Stimulated activated effector memory CD8-positive, alpha-beta T cell treated with anti-CD3 and anti-CD28 coated beads, Interleukin-12 subunit alpha, Interleukin-12 subunit beta, amount 100 ng/mL, for 72 hours (primary cell): ENCODE measurements around the gene ALDH3A2.
A peak's percentile ranks its signal among the peaks of the same experiment; 100 is the strongest.

Experiments used
- ATAC-seq: fragments of 150-1000 bp; cut with Tn5 transposase; 2 replicates; pipeline ENCODE4 v1.10.0; 2021
- DNase-seq, 2 donors: peaks; one replicate each; pipeline ENCODE4 v3.0.0; 2021 to 2022; ENCODE audit warnings: low spot score in 2 of 2
- H3K27ac Mint-ChIP-seq: one replicate; pipeline ENCODE4 v1.8.0; 2022; ENCODE audit warnings: mild to moderate bottlenecking, mixed read lengths
- H3K36me3 Mint-ChIP-seq: one replicate; pipeline ENCODE4 v1.8.0; 2022; ENCODE audit warnings: mild to moderate bottlenecking, mixed read lengths
- H3K4me1 Mint-ChIP-seq: one replicate; pipeline ENCODE4 v1.8.0; 2022; ENCODE audit warnings: mixed read lengths
- H3K4me3 Mint-ChIP-seq: one replicate; pipeline ENCODE4 v1.8.0; 2022; ENCODE audit warnings: mild to moderate bottlenecking, mixed read lengths
- H3K9me3 Mint-ChIP-seq: one replicate; pipeline ENCODE4 v1.8.0; 2022; ENCODE audit warnings: mixed read lengths

Gene ALDH3A2

GRCh38 chr17:19713901-19714361 lies 65.4 kb downstream of the ALDH3A2 start:
- Mint-ChIP-seq H3K27ac (no peak overlapping the region), H3K4me1 (peaks cover under 1% of the 10 kb centered on the region), H3K36me3 (no peaks in the 10 kb centered on the region), H3K9me3 (no peaks in the 10 kb centered on the region), H3K4me3 (no peak overlapping the region)
- ATAC-seq (no peak), DNase-seq (no peak)

- Mint-ChIP-seq H3K9me3 (no peaks in the 10 kb centered on the region), H3K4me1 (peaks cover 5% of the 10 kb centered on the region), H3K36me3 (no peaks in the 10 kb centered on the region), H3K4me3 (no peak overlapping the region), H3K27ac (no peak overlapping the region)
- ATAC-seq (no peak), DNase-seq (no peak)
Measured at GRCh38 chr17:19714542-19715411, 66.2 kb downstream of the ALDH3A2 start.

GRCh38 chr17:19716108-19717030 lies 67.8 kb downstream of the ALDH3A2 start, which contains the start of gene SLC47A2:
SLC47A2 (minus strand) TSS chr17:19716584; CDS start chr17:19716555, 29 bp downstream.
- DNase-seq (no peak), ATAC-seq (no peak)
- H3K9me3 Mint-ChIP-seq: no peaks in the 10 kb centered on the region
- H3K4me3 Mint-ChIP-seq: no peak within 1 kb of the TSS
- H3K4me1 Mint-ChIP-seq: peaks cover 5% of the 10 kb centered on the region
- no peak within 1 kb of the TSS for H3K27ac Mint-ChIP-seq
- H3K36me3 Mint-ChIP-seq: no peaks in the 10 kb centered on the region

- ATAC-seq: no peak
- Mint-ChIP-seq H3K4me3 (no peak overlapping the region), H3K36me3 (no peaks in the 10 kb centered on the region), H3K4me1 (peaks cover 5% of the 10 kb centered on the region), H3K9me3 (no peaks in the 10 kb centered on the region), H3K27ac (no peak overlapping the region)
- no peak for DNase-seq
Measured at GRCh38 chr17:19717031-19717360, 68.4 kb downstream of the ALDH3A2 start.

- no peaks in the 10 kb centered on the region for H3K9me3 Mint-ChIP-seq
- H3K27ac Mint-ChIP-seq: no peak overlapping the region
- no peak for ATAC-seq
- H3K4me1 Mint-ChIP-seq: peaks cover 5% of the 10 kb centered on the region
- H3K4me3 Mint-ChIP-seq: no peak overlapping the region
- DNase-seq: no peak
- H3K36me3 Mint-ChIP-seq: no peaks in the 10 kb centered on the region
Measured at GRCh38 chr17:19717411-19717908, 68.9 kb downstream of the ALDH3A2 start.

GRCh38 chr17:19718041-19718612 lies 69.6 kb downstream of the ALDH3A2 start:
- H3K27ac Mint-ChIP-seq: no peak overlapping the region
- no peak overlapping the region for H3K4me3 Mint-ChIP-seq
- no peak for ATAC-seq
- no peak for DNase-seq
- no peaks in the 10 kb centered on the region for H3K36me3 Mint-ChIP-seq
- H3K4me1 Mint-ChIP-seq: peaks cover 5% of the 10 kb centered on the region
- no peaks in the 10 kb centered on the region for H3K9me3 Mint-ChIP-seq

- Mint-ChIP-seq H3K27ac (no peak overlapping the region), H3K4me1 (peaks cover 5% of the 10 kb centered on the region), H3K4me3 (no peak overlapping the region), H3K9me3 (no peaks in the 10 kb centered on the region), H3K36me3 (no peaks in the 10 kb centered on the region)
- no peak for DNase-seq
- ATAC-seq: no peak
Measured at GRCh38 chr17:19718613-19719354, 70.2 kb downstream of the ALDH3A2 start.

GRCh38 chr17:19719355-19720209 lies 71.0 kb downstream of the ALDH3A2 start:
- no peak for ATAC-seq
- H3K36me3 Mint-ChIP-seq: no peaks in the 10 kb centered on the region
- no peak for DNase-seq
- H3K27ac Mint-ChIP-seq: no peak overlapping the region
- H3K4me3 Mint-ChIP-seq: no peak overlapping the region
- H3K9me3 Mint-ChIP-seq: no peaks in the 10 kb centered on the region
- H3K4me1 Mint-ChIP-seq: peaks cover 11% of the 10 kb centered on the region

- DNase-seq (no peak), ATAC-seq (no peak)
- Mint-ChIP-seq H3K4me3 (no peak overlapping the region), H3K4me1 (peaks cover 15% of the 10 kb centered on the region), H3K27ac (no peak overlapping the region), H3K36me3 (no peaks in the 10 kb centered on the region), H3K9me3 (no peaks in the 10 kb centered on the region)
Measured at GRCh38 chr17:19720210-19720475, 71.6 kb downstream of the ALDH3A2 start.

GRCh38 chr17:19720631-19721426 lies 72.3 kb downstream of the ALDH3A2 start:
- Mint-ChIP-seq H3K4me3 (no peak overlapping the region), H3K9me3 (no peaks in the 10 kb centered on the region), H3K27ac (peak overlapping the region; percentile 23), H3K36me3 (no peaks in the 10 kb centered on the region), H3K4me1 (peaks cover 20% of the 10 kb centered on the region)
- ATAC-seq: no peak
- no peak for DNase-seq

- Mint-ChIP-seq H3K4me3 (peak overlapping the region; percentile 57), H3K36me3 (no peaks in the 10 kb centered on the region), H3K27ac (no peak overlapping the region), H3K9me3 (no peaks in the 10 kb centered on the region), H3K4me1 (peaks cover 19% of the 10 kb centered on the region)
- ATAC-seq (no peak), DNase-seq (no peak)
Measured at GRCh38 chr17:19723964-19724363, 75.4 kb downstream of the ALDH3A2 start.

GRCh38 chr17:19724501-19725420 lies 76.2 kb downstream of the ALDH3A2 start:
- Mint-ChIP-seq H3K27ac (peak overlapping the region; percentile 29), H3K4me3 (peak overlapping the region; percentile 57), H3K4me1 (peaks cover 15% of the 10 kb centered on the region), H3K36me3 (no peaks in the 10 kb centered on the region), H3K9me3 (no peaks in the 10 kb centered on the region)
- DNase-seq: peak; percentile 45 to 59
- ATAC-seq: peak; percentile 87

GRCh38 chr17:19725486-19725885 lies 76.9 kb downstream of the ALDH3A2 start:
- DNase-seq: no peak
- H3K4me3 Mint-ChIP-seq: peak overlapping the region; percentile 57
- no peak for ATAC-seq
- no peaks in the 10 kb centered on the region for H3K9me3 Mint-ChIP-seq
- no peaks in the 10 kb centered on the region for H3K36me3 Mint-ChIP-seq
- peak overlapping the region; percentile 29 for H3K27ac Mint-ChIP-seq
- H3K4me1 Mint-ChIP-seq: peaks cover 15% of the 10 kb centered on the region
